Stomach smooth muscle (tissue), 2 donors: ENCODE results near the gene RETREG3.

ENCODE experiments used
- H3K27ac ChIP-seq: one replicate; pipeline ENCODE4 v1.7.0; 2013; ENCODE audit warnings: mild to moderate bottlenecking, low read length, inconsistent platforms
- H3K27me3 ChIP-seq, 2 donors: one replicate each; pipeline ENCODE4 v1.7.0; 2013; ENCODE audit warnings: low read length in 2 of 2; ENCODE audit not compliant: insufficient read depth in 2 of 2, control insufficient read depth in 1 of 2
- H3K36me3 ChIP-seq, 2 donors: one replicate each; pipeline ENCODE4 v1.7.0; 2013; ENCODE audit warnings: low read length in 2 of 2; ENCODE audit not compliant: control insufficient read depth in 2 of 2, insufficient read depth in 2 of 2
- H3K4me1 ChIP-seq: one replicate; pipeline ENCODE4 v1.7.0; 2013; ENCODE audit warnings: low read length; ENCODE audit not compliant: control insufficient read depth, insufficient read depth
- H3K4me3 ChIP-seq, 2 donors: one replicate each; pipeline ENCODE4 v1.7.0; 2013; ENCODE audit warnings: low read length in 2 of 2
- H3K9ac ChIP-seq, 2 donors: one replicate each; pipeline ENCODE4 v1.7.0; 2013; ENCODE audit warnings: low read length in 2 of 2, mild to moderate bottlenecking in 1 of 2
- H3K9me3 ChIP-seq, 2 donors: one replicate each; pipeline ENCODE4 v1.7.0; 2013; ENCODE audit warnings: low read length in 2 of 2; ENCODE audit not compliant: control insufficient read depth in 2 of 2
- donor health status: healthy.
- donor health status: Pancreatic carcinoma.

Gene RETREG3, protein sequence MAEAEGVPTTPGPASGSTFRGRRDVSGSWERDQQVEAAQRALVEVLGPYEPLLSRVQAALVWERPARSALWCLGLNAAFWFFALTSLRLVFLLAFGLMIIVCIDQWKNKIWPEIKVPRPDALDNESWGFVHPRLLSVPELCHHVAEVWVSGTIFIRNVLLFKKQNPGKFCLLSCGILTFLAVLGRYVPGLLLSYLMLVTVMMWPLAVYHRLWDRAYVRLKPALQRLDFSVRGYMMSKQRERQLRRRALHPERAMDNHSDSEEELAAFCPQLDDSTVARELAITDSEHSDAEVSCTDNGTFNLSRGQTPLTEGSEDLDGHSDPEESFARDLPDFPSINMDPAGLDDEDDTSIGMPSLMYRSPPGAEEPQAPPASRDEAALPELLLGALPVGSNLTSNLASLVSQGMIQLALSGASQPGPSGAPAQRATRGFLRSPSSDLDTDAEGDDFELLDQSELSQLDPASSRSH

GRCh38 chr17:42609182-42609813, at the start of gene RETREG3, which contains the start of gene TUBG1:
Gene RETREG3 (minus strand): TSS chr17:42609374. CDS start chr17:42609324, 50 bp downstream.
Gene TUBG1 (plus strand): TSS chr17:42609683. CDS start chr17:42609738, 55 bp downstream.
- Histone ChIP-seq H3K27ac (peak within 1 kb of the TSS; percentile 88), H3K9ac (peak within 1 kb of the TSS; percentile 94 to 96), H3K4me3 (peak within 1 kb of the TSS; percentile 98), H3K36me3 (peaks cover 15 to 19% of the 10 kb centered on the region in 2 donors), H3K4me1 (peaks cover 24% of the 10 kb centered on the region), H3K9me3 (no peaks in the 10 kb centered on the region), H3K27me3 (no peaks in the 10 kb centered on the region)

DNA sequence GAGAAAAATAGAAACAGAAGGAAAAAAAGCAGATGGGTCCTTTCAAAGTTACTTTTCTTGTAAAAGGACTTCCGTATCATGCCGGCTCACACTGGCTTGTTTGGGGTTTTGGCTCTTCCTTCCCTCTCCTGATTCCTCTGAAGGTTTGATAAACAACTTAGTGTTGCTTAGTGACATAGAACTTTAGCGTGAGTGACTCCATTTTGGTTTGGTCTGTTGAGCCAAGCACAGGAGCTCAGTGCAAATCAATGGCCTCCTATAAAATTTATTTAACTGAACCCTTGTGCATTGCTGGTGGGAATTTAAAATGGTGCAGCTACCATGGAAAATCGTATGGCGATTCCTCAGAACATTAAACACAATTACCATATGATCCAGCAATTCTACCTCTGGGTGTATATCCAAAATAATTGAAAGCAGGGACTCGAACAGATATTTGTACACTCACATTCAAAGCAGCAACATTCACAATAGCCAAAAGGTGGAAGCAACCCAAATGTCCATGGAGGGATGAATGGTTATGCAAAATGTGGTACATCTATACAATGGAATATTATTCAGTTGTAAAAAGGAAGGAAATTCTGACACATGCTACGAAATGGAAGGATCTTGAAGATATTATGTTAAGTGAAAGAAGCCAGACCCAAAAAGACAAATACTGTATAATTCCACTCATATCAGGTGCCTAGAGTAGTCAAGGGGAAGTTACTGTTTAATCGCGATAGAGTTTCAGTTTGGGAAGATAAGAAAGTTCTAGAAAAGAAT, 48.8 kb upstream of the RETREG3 start:
- Histone ChIP-seq H3K4me1 (peaks cover 23% of the 10 kb centered on the region), H3K27ac (no peak overlapping the region), H3K9me3 (no peaks in the 10 kb centered on the region), H3K9ac (no peak overlapping the region), H3K4me3 (no peak overlapping the region), H3K36me3 (peaks cover 3 to 13% of the 10 kb centered on the region in 2 donors), H3K27me3 (no peaks in the 10 kb centered on the region)

GRCh38 chr17:42655528-42655927, 46.4 kb upstream of the RETREG3 start:
- Histone ChIP-seq H3K4me3 (no peak overlapping the region), H3K27ac (no peak overlapping the region), H3K36me3 (no peaks in the 10 kb centered on the region), H3K9ac (no peak overlapping the region), H3K27me3 (no peaks in the 10 kb centered on the region), H3K9me3 (no peaks in the 10 kb centered on the region), H3K4me1 (peaks cover 21% of the 10 kb centered on the region)

- Histone ChIP-seq H3K9me3 (no peaks in the 10 kb centered on the region), H3K4me3 (peak overlapping the region; percentile 72), H3K27ac (peak overlapping the region; percentile 84), H3K4me1 (peaks cover 5% of the 10 kb centered on the region), H3K36me3 (no peaks in the 10 kb centered on the region), H3K27me3 (no peaks in the 10 kb centered on the region), H3K9ac (peak overlapping the region; percentile 59 to 79)
Observed at GRCh38 chr17:42653179-42654124, 44.3 kb upstream of the RETREG3 start.

- H3K27me3 ChIP-seq: no peaks in the 10 kb centered on the region
- peaks cover 5% of the 10 kb centered on the region for H3K4me1 ChIP-seq
- H3K36me3 ChIP-seq: no peaks in the 10 kb centered on the region
- no peak overlapping the region for H3K9ac ChIP-seq
- no peaks in the 10 kb centered on the region for H3K9me3 ChIP-seq
- no peak overlapping the region for H3K27ac ChIP-seq
- H3K4me3 ChIP-seq: no peak overlapping the region
Observed at GRCh38 chr17:42651392-42651791, 42.2 kb upstream of the RETREG3 start.

DNA sequence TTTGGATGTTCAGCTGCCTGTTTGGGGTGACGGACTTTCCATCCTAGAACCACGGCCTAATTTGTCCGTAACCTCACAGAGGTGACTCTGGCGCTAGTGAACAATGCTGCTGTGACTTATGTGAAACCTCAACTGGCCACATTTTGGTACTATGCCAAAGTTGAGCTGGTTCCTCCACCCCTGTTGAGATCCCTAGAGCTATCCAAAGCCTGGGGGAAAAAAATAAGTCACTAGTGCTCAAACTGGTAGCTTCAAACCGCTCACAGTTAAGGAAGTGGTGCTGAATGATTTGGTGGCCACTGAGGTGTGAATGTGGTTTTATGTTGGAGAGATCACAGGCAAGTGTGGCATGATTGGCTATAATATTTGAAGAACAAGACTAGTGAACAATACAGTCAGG, 38.6 kb upstream of the RETREG3 start:
- Histone ChIP-seq H3K27ac (no peak overlapping the region), H3K9me3 (no peaks in the 10 kb centered on the region), H3K27me3 (no peaks in the 10 kb centered on the region), H3K36me3 (no peaks in the 10 kb centered on the region), H3K9ac (no peak overlapping the region), H3K4me1 (no peaks in the 10 kb centered on the region), H3K4me3 (no peak overlapping the region)

- no peaks in the 10 kb centered on the region for H3K36me3 ChIP-seq
- H3K27ac ChIP-seq: no peak overlapping the region
- peaks cover 0 to 2% of the 10 kb centered on the region in 2 donors for H3K27me3 ChIP-seq
- no peaks in the 10 kb centered on the region for H3K9me3 ChIP-seq
- no peak overlapping the region for H3K9ac ChIP-seq
- no peak overlapping the region for H3K4me3 ChIP-seq
- H3K4me1 ChIP-seq: no peaks in the 10 kb centered on the region
Observed at GRCh38 chr17:42642336-42642735, 33.2 kb upstream of the RETREG3 start.

DNA sequence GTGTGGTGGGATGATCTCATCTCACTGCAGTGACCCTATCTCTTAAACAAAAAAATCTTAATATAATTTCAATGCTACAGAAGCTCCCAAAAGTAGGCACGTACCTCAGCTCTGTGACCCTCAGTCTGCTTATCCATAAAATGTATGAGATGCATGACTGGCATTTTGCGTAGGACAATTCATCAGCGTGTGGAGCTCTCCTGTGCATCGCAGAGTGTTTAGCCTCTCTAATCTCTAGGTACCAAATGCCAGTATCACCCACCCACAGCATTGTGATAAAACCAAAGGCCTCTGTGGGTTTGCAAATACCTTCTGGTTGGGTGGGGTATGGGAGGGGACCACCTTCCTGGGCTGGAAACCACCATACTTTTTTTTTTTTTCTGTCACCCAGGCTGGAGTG, 30.9 kb upstream of the RETREG3 start:
- Histone ChIP-seq H3K4me1 (no peaks in the 10 kb centered on the region), H3K9me3 (no peaks in the 10 kb centered on the region), H3K36me3 (no peaks in the 10 kb centered on the region), H3K9ac (no peak overlapping the region), H3K4me3 (no peak overlapping the region), H3K27me3 (peaks cover 0 to 2% of the 10 kb centered on the region in 2 donors), H3K27ac (no peak overlapping the region)

DNA sequence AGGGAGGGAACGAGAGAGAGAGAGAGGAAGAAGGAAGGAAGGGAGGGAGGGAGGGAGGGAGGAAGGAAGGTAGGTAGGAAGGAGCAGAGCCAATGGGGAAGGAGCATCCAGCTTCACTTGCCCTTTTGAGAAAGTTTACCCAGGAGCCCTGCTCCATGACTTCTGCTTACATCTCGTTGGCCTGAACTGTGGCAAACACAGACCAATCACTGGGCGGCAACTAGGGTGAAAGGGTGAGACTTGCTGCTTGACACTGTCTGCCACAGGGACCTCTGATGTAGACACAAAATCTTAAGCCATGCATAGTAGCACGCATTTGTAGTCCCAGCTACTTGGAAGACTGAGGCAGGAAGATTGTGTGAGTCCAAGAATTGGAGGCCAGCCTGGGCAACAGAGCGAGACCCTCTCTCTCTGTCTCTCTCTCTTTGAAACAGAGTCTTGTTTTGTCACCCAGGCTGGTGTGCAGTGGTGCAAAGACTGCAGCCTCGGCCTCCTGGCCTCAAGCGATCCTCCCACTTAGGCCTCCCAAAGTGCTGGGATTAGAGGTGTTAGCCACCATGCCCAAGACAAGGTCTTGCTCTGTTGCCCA, 30.4 kb upstream of the RETREG3 start:
- Histone ChIP-seq H3K27ac (no peak overlapping the region), H3K36me3 (no peaks in the 10 kb centered on the region), H3K9ac (no peak overlapping the region), H3K27me3 (peaks cover 0 to 2% of the 10 kb centered on the region in 2 donors), H3K4me3 (no peak overlapping the region), H3K4me1 (no peaks in the 10 kb centered on the region), H3K9me3 (no peaks in the 10 kb centered on the region)
